SK-N-SH (cell line): ENCODE data around the gene NR3C1. TPM values are rescaled to one million over a fixed set of nuclear protein-coding genes. Genes with fewer than 3 reads are reported as not detected.

Experiments used
- CTCF ChIA-PET: fragments of 300-600, 350-600 bp; formaldehyde crosslinking; extraction: SDS; loops from one replicate; lab custom pipeline; 2021; lab: Yijun Ruan, JAX
- POLR2A ChIA-PET: fragments of 350-600 bp; sonication (Branson Sonifier 250); formaldehyde crosslinking; extraction: SDS; loops from one replicate; lab custom pipeline; 2020; ENCODE audit warnings: antibody characterized with exemption, inconsistent platforms; lab: Yijun Ruan, JAX
- DNase-seq: peaks from one replicate; pipeline ENCODE4 v3.0.0; 2012
- H2AFZ ChIP-seq: fragments of 200-600 bp; sonication (generic); 2 replicates; pipeline ENCODE4 v1.8.1; 2016; ENCODE audit warnings: antibody characterized with exemption, mild to moderate bottlenecking, low read depth
- H3F3A ChIP-seq: fragments of 200-600 bp; sonication (generic); replicated peaks from 2 replicates; pipeline ENCODE3; 2016; ENCODE audit warnings: antibody characterized with exemption, mild to moderate bottlenecking; ENCODE audit not compliant: insufficient read depth
- H3K27ac ChIP-seq, 2 experiments: fragments of 200-500 bp in 1 of 2; fragments of 200-600 bp in 1 of 2; sonication (Bioruptor generic) in 1 of 2; sonication (generic), shearing (Covaris generic) in 1 of 2; 2 replicates each; pipeline versions ENCODE4 v1.5.1 to v1.6.1; 2014 to 2016; ENCODE audit warnings: low read depth in 2 of 2, inconsistent platforms in 1 of 2, low read length in 1 of 2, mild to moderate bottlenecking in 1 of 2, mixed read lengths in 1 of 2
- H3K27me3 ChIP-seq: fragments of 200-600 bp; sonication (generic), shearing (Covaris generic); 2 replicates; pipeline ENCODE4 v1.6.1; 2016; ENCODE audit warnings: mixed run types; ENCODE audit not compliant: insufficient read depth
- H3K36me3 ChIP-seq, 2 experiments: fragments of 200-500 bp in 1 of 2; fragments of 200-600 bp in 1 of 2; sonication (Bioruptor generic) in 1 of 2; sonication (generic) in 1 of 2; replicated peaks in 1 of 2; 2 replicates each; pipeline versions ENCODE3 to v1.5.1; 2014 to 2016; ENCODE audit warnings: low read length in 1 of 2, mild to moderate bottlenecking in 1 of 2; ENCODE audit not compliant: insufficient read depth in 2 of 2, control insufficient read depth in 1 of 2
- H3K4me1 ChIP-seq, 2 experiments: fragments of 200-500 bp in 1 of 2; fragments of 200-600 bp in 1 of 2; sonication (Bioruptor generic) in 1 of 2; sonication (generic), shearing (Covaris generic) in 1 of 2; 2 replicates each; pipeline versions ENCODE4 v1.5.1 to v1.6.1; 2014 to 2016; ENCODE audit warnings: low read depth in 1 of 2, low read length in 1 of 2, mixed run types in 1 of 2; ENCODE audit not compliant: insufficient read depth in 2 of 2, control insufficient read depth in 1 of 2
- H3K4me2 ChIP-seq: fragments of 200-600 bp; sonication (generic), shearing (Covaris generic); 2 replicates; pipeline ENCODE4 v1.6.1; 2017; ENCODE audit warnings: mixed run types
- H3K4me3 ChIP-seq, 2 experiments: fragments of 200-500 bp in 1 of 2; fragments of 200-600 bp in 1 of 2; sonication (Bioruptor generic) in 1 of 2; sonication (generic), shearing (Covaris generic) in 1 of 2; 2 replicates each; pipeline versions ENCODE4 v1.5.1 to v1.8.1; 2014 to 2016; ENCODE audit warnings: low read depth in 2 of 2, inconsistent platforms in 1 of 2, low read length in 1 of 2, mild to moderate bottlenecking in 1 of 2, mixed read lengths in 1 of 2, moderate library complexity in 1 of 2
- H3K79me2 ChIP-seq: fragments of 200-600 bp; sonication (generic); 2 replicates; pipeline ENCODE4 v1.8.1; 2017; ENCODE audit warnings: mild to moderate bottlenecking; ENCODE audit not compliant: insufficient read depth
- H3K9ac ChIP-seq: fragments of 200-600 bp; sonication (generic); 2 replicates; pipeline ENCODE4 v1.6.1; 2017; ENCODE audit warnings: mixed run types
- H3K9me2 ChIP-seq: fragments of 200-600 bp; sonication (generic); 2 replicates; pipeline ENCODE4 v1.6.1; 2017; ENCODE audit warnings: mixed run types
- H3K9me3 ChIP-seq: fragments of 200-600 bp; sonication (generic); 2 replicates; pipeline ENCODE4 v1.6.1; 2017; ENCODE audit warnings: mixed run types, mild to moderate bottlenecking, moderate library complexity
- H4K20me1 ChIP-seq: fragments of 200-600 bp; sonication (generic); 2 replicates; pipeline ENCODE4 v1.6.1; 2017; ENCODE audit warnings: mild to moderate bottlenecking, mixed run types; ENCODE audit not compliant: insufficient read depth
- CTCF ChIP-seq: fragments of 200-600 bp; sonication (generic); IDR thresholded peaks from 2 replicates; pipeline ENCODE4 v1.6.1; 2017; ENCODE audit warnings: antibody characterized with exemption, mild to moderate bottlenecking, moderate library complexity
- ELF1 ChIP-seq: IDR thresholded peaks from 2 replicates; pipeline ENCODE4 v1.4.0; 2012
- EP300 ChIP-seq, 2 experiments: IDR thresholded peaks; 2 replicates each; pipeline versions ENCODE4 v1.4.0 to v1.6.1; 2012; ENCODE audit warnings: borderline replicate concordance in 1 of 2, low read depth in 1 of 2, low read length in 1 of 2
- EZH2phosphoT487 ChIP-seq: fragments of 200-600 bp; sonication (generic); IDR thresholded peaks from 2 replicates; pipeline ENCODE4 v1.6.1; 2017; ENCODE audit warnings: low read depth, mixed run types, mild to moderate bottlenecking, antibody characterized with exemption, moderate library complexity, borderline replicate concordance
- FOXM1 ChIP-seq: IDR thresholded peaks from 2 replicates; pipeline ENCODE4 v1.4.0; 2012; ENCODE audit warnings: low read depth, mild to moderate bottlenecking
- GATA2 ChIP-seq: sonication (generic); formaldehyde crosslinking; IDR thresholded peaks from 2 replicates; pipeline ENCODE4 v1.5.0; 2020; ENCODE audit warnings: mild to moderate bottlenecking, missing genetic modification reagents
- IRF3 ChIP-seq: fragments of 150-350 bp; IDR thresholded peaks from 2 replicates; pipeline ENCODE4 v1.6.1; 2016; ENCODE audit warnings: mild to moderate bottlenecking, low read depth, low read length
- MXI1 ChIP-seq: IDR thresholded peaks from 2 replicates; pipeline ENCODE4 v1.6.1; 2012; ENCODE audit warnings: mild to moderate bottlenecking, low read depth, low read length, improper control_type of control experiment
- NRF1 ChIP-seq: IDR thresholded peaks from 2 replicates; pipeline ENCODE4 v1.6.1; 2012; ENCODE audit warnings: low read depth, mild to moderate bottlenecking, low read length
- YY1 ChIP-seq: IDR thresholded peaks from 2 replicates; pipeline ENCODE4 v1.4.0; 2012; ENCODE audit warnings: low read depth, mild to moderate bottlenecking
- WGBS: methylation state at CpG from one replicate; pipeline ENCODE4 v1.1.6; 2017; ENCODE audit warnings: low lambda C conversion rate; 5-methylcytosine and 5-hydroxymethylcytosine counted together
- polyA plus RNA-seq, 3 experiments: library from polyadenylated mRNA; depleted of rRNA; stranded (reverse); fragments of >200 nt; gene quantifications; 2 replicates each; pipeline ENCODE4 v1.2.3, GENCODE V29; 2012
- TF ChIP-seq, protein P1 (sequence below): IDR thresholded peaks from 2 replicates; pipeline ENCODE4 v1.4.0; 2012; ENCODE audit warnings: low read depth, borderline replicate concordance

NR3C1 gene
- polyA plus RNA-seq, 1 of the 3 experiments (the other 2 are of a cell fraction) = 7.1 TPM

DNA sequence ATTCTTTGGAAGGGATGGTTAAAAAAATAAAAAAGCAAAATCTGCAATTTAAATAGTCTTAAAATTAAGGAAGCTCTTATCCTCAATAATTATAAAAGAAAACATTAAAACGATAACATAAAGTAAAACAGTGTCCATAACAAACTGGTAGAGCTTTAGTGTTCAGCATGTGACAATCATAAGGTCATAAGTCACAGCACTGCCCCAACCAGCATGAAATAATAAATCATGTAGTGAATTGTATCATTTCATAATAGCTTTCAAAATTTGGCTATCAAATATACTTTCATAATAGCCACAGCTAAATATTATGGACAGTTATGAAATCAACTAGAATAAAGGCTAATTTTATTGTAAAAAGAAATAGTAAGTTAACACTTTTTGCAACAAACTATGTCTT, 10.0 kb downstream of the NR3C1 start:
- no peaks in the 10 kb centered on the region for H3F3A ChIP-seq
- POLR2A ChIA-PET = no interaction called here
- H3K27me3 ChIP-seq = no peaks in the 10 kb centered on the region
- peaks cover 60% of the 10 kb centered on the region for H4K20me1 ChIP-seq
- peaks cover 100% of the 10 kb centered on the region for H3K79me2 ChIP-seq
- H2AFZ ChIP-seq = no peak overlapping the region
- peaks cover 2 to 13% of the 10 kb centered on the region in 2 experiments; a peak in 3 of 4 replicates for H3K4me1 ChIP-seq
- H3K4me3 ChIP-seq = no peak overlapping the region
- CTCF ChIA-PET = interaction anchor here (0.8 to 1.6 kb wide), 3 partner anchors 20 to 575 kb away, joined by 3 to 4 read pairs (median 3); no protein-coding TSS in a partner anchor
- WGBS = 69% methylated on average over 1 of the region's 1 CpG
- no peaks in the 10 kb centered on the region for H3K9me3 ChIP-seq
- no peak overlapping the region for H3K9ac ChIP-seq
- H3K27ac ChIP-seq = no peak overlapping the region
- no peak overlapping the region for H3K4me2 ChIP-seq
- no peaks in the 10 kb centered on the region for H3K9me2 ChIP-seq
- no peak for DNase-seq
- TF ChIP-seq CTCF = no peak
- TF ChIP-seq NRF1 = no peak
- TF ChIP-seq MXI1 = no peak
- no peak for TF ChIP-seq YY1
- H3K36me3 ChIP-seq = peaks cover 0 to 42% of the 10 kb centered on the region in 2 experiments

DNA sequence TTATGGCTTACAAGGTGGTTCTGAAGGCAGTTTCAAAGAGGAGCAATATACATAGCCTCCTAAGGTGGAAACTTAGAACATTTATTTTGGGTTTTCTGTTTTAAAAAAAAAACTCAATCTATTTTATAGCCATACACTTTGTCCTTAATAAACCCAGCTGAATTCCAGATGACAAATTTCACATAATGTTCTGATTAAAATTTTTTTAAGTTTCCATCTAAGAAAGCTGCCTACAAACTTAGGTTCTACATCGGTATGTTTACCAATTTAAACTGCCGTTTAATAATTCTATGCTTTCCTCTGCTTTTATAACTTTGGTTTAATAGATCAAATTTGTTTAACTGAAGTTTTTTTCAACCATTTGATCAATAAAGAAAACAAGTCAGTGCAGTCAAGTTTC, 12.5 kb downstream of the NR3C1 start:
- ChIA-PET CTCF (interaction anchor here (2.0 kb wide), 1 partner anchor 12 kb away, joined by 6 read pairs; the partner anchor contains the start of gene NR3C1), POLR2A (no interaction called here)
- no peaks in the 10 kb centered on the region for H3K27me3 ChIP-seq
- H3F3A ChIP-seq = peaks cover 4% of the 10 kb centered on the region
- H3K4me2 ChIP-seq = no peak overlapping the region
- no peaks in the 10 kb centered on the region for H3K9me3 ChIP-seq
- H3K4me3 ChIP-seq = no peak overlapping the region
- H3K79me2 ChIP-seq = peaks cover 100% of the 10 kb centered on the region
- H3K36me3 ChIP-seq = peaks cover 0 to 32% of the 10 kb centered on the region in 2 experiments
- peaks cover 2 to 13% of the 10 kb centered on the region in 2 experiments; a peak in 3 of 4 replicates for H3K4me1 ChIP-seq
- H2AFZ ChIP-seq = no peak overlapping the region
- peaks cover 34% of the 10 kb centered on the region for H4K20me1 ChIP-seq
- TF ChIP-seq GATA2 (CRISPR knock-in tag) = no peak
- TF ChIP-seq FOXM1 = no peak
- no peak for TF ChIP-seq EZH2phosphoT487
- TF ChIP-seq YY1 = no peak
- no peak for TF ChIP-seq EP300 (IDR thresholded peaks at IDR 0.05; ENCODE audit: borderline replicate concordance in 1 of 2, low read depth in 1 of 2, low read length in 1 of 2)
- no peak for TF ChIP-seq IRF3
- TF ChIP-seq, protein P1, sequence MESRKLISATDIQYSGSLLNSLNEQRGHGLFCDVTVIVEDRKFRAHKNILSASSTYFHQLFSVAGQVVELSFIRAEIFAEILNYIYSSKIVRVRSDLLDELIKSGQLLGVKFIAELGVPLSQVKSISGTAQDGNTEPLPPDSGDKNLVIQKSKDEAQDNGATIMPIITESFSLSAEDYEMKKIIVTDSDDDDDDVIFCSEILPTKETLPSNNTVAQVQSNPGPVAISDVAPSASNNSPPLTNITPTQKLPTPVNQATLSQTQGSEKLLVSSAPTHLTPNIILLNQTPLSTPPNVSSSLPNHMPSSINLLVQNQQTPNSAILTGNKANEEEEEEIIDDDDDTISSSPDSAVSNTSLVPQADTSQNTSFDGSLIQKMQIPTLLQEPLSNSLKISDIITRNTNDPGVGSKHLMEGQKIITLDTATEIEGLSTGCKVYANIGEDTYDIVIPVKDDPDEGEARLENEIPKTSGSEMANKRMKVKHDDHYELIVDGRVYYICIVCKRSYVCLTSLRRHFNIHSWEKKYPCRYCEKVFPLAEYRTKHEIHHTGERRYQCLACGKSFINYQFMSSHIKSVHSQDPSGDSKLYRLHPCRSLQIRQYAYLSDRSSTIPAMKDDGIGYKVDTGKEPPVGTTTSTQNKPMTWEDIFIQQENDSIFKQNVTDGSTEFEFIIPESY = no peak
- TF ChIP-seq ELF1 = no peak
- H3K27ac ChIP-seq = no peak overlapping the region
- H3K9me2 ChIP-seq = no peaks in the 10 kb centered on the region
- 80% methylated on average over 2 of the region's 2 CpGs for WGBS
- no peak overlapping the region for H3K9ac ChIP-seq
- no peak for DNase-seq
